ENCODE data around the gene FAM180A.

DNA sequence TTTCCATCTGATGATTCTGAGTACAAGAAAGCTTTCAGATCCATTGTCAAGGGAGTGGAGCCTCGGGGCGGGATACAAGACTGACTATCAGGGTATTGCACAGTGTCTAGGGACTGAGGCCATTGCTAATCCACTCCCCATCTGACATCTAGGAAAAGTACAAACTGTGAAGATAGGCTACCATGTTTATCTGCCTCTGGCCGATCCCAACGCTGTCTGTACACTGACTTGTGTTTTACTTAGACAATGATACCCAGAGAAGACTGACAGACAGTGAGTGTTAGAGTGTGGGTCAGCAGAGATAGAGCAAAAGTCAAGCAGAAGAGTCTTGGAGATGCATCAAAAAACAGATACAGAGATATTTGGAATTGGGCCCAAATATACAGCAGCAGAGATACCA, 17.5 kb downstream of the FAM180A start:
- TF ChIP-seq CTCF (conservative IDR thresholded peaks at IDR 0.05; ENCODE audit: low read depth, low read length) (no peak), EZH2phosphoT487 (IDR thresholded peaks at IDR 0.05; ENCODE audit: borderline replicate concordance, low read length) (no peak), EZH2 (IDR thresholded peaks at IDR 0.05; ENCODE audit: low read length, unreplicated experiment) (no peak)

Data from PC-3 (cell line).